ENCODE results near the gene ATP6V0B. TPM values are rescaled to one million over a fixed set of nuclear protein-coding genes. Genes with fewer than 3 reads are reported as not detected.

Gene ATP6V0B
- total and polyA plus RNA-seq, 7 donors = 87.9 to 260 (median 133) TPM

GRCh38 chr1:44021581-44022321, 47.0 kb downstream of the ATP6V0B start:
- ATAC-seq = peak in 3 of 4 donors; percentile 32 to 44 (median 41)
- no peak for DNase-seq

GRCh38 chr1:44024031-44024902, 49.5 kb downstream of the ATP6V0B start:
- no peaks in the 10 kb centered on the region for H3K36me3 ChIP-seq (ENCODE audit: insufficient read depth in 1 of 2, low read depth in 1 of 2)
- H3K27me3 ChIP-seq (ENCODE audit: insufficient read depth in 3 of 3, low read length in 2 of 3) = no peaks in the 10 kb centered on the region
- DNase-seq (peak in 1 of 2 donors; percentile 48), ATAC-seq (no peak)
- no peak overlapping the region for H3K27ac ChIP-seq
- no peak for TF ChIP-seq CTCF (IDR thresholded peaks at IDR 0.05)
- intact Hi-C loops (cut with DNase I) = no loop called here
- no peak overlapping the region for H3K4me3 ChIP-seq
- H3K9me3 ChIP-seq = no peaks in the 10 kb centered on the region
- H3K4me1 ChIP-seq = peaks cover 3% of the 10 kb centered on the region
- WGBS, 3 donors = 79 to 86% (median 83%) methylated on average over 13 to 14 of the region's 14 CpGs

More at GRCh38 chr1:44021581-44022321, 47.0 kb downstream of the ATP6V0B start:
- Histone ChIP-seq H3K36me3 (ENCODE audit: insufficient read depth in 1 of 2, low read depth in 1 of 2) (no peaks in the 10 kb centered on the region), H3K4me1 (no peaks in the 10 kb centered on the region), H3K27me3 (ENCODE audit: insufficient read depth in 3 of 3, low read length in 2 of 3) (no peaks in the 10 kb centered on the region), H3K9me3 (no peaks in the 10 kb centered on the region), H3K27ac (no peak overlapping the region), H3K4me3 (no peak overlapping the region)
- intact Hi-C loops (cut with DNase I) = no loop called here
- TF ChIP-seq CTCF (IDR thresholded peaks at IDR 0.05) = peak; percentile 6
- 55 to 73% (median 69%) methylated on average over 10 of the region's 10 CpGs for WGBS, 3 donors

GRCh38 chr1:44024903-44025525, 50.3 kb downstream of the ATP6V0B start:
- intact Hi-C loops (cut with DNase I) = no loop called here
- H3K27me3 ChIP-seq (ENCODE audit: insufficient read depth in 3 of 3, low read length in 2 of 3) = no peaks in the 10 kb centered on the region
- H3K36me3 ChIP-seq (ENCODE audit: insufficient read depth in 1 of 2, low read depth in 1 of 2) = no peaks in the 10 kb centered on the region
- H3K4me1 ChIP-seq = peaks cover 6% of the 10 kb centered on the region
- no peak for TF ChIP-seq CTCF (IDR thresholded peaks at IDR 0.05)
- 85 to 89% (median 87%) methylated on average over 13 of the region's 13 CpGs for WGBS, 3 donors
- H3K9me3 ChIP-seq = no peaks in the 10 kb centered on the region
- no peak overlapping the region for H3K4me3 ChIP-seq
- H3K27ac ChIP-seq = no peak overlapping the region
- DNase-seq = no peak
- ATAC-seq = no peak

- Histone ChIP-seq H3K27ac (no peak overlapping the region), H3K36me3 (ENCODE audit: insufficient read depth in 1 of 2, low read depth in 1 of 2) (no peaks in the 10 kb centered on the region), H3K9me3 (no peaks in the 10 kb centered on the region), H3K4me3 (no peak overlapping the region), H3K27me3 (ENCODE audit: insufficient read depth in 3 of 3, low read length in 2 of 3) (no peaks in the 10 kb centered on the region), H3K4me1 (peaks cover 6% of the 10 kb centered on the region)
- intact Hi-C loops (cut with DNase I) = no loop called here
- ATAC-seq = no peak
- no peak for TF ChIP-seq CTCF (IDR thresholded peaks at IDR 0.05)
- peak in 1 of 2 donors; percentile 19 for DNase-seq
- 82 to 89% (median 85%) methylated on average over 3 of the region's 3 CpGs for WGBS, 3 donors
These were observed 51.1 kb downstream of the ATP6V0B start for GRCh38 chr1:44025816-44026215.

Measured in psoas muscle (tissue), 8 donors.